ENCODE results near the gene GMDS. TPM values are rescaled to one million over a fixed set of nuclear protein-coding genes. Genes with fewer than 3 reads are reported as not detected.

GMDS gene
- total and polyA plus RNA-seq, 2 of the 8 experiments (the other 6 are each of a cell fraction or from before 2014, with no cell fraction given) = 16.8 to 50.0 TPM

- Histone ChIP-seq H3K4ac (replicated peaks; ENCODE audit: insufficient read length, low read depth, low read length) (no peak overlapping the region), H2BK20ac (ENCODE audit: low read length) (no peak overlapping the region), H4K20me1 (replicated peaks in 1 of 2; ENCODE audit: control insufficient read depth in 1 of 2, insufficient read depth in 2 of 2, low read length in 2 of 2) (no peaks in the 10 kb centered on the region), H4K5ac (ENCODE audit: insufficient read length, low read depth, low read length) (no peak overlapping the region), H3K27me3 (replicated peaks in 1 of 4; ENCODE audit: control insufficient read depth in 3 of 4, extremely low read depth in 1 of 4, insufficient read depth in 3 of 4, low read length in 3 of 4) (no peaks in the 10 kb centered on the region), H3K4me3 (ENCODE audit: extremely low read depth in 1 of 4, insufficient read depth in 2 of 4, low read depth in 3 of 4, low read length in 4 of 4) (no peak overlapping the region), H3K23ac (ENCODE audit: insufficient read length) (no peak overlapping the region), H3K36me3 (ENCODE audit: control insufficient read depth in 2 of 4, insufficient read depth in 4 of 4, low read length in 3 of 4) (no peaks in the 10 kb centered on the region), H4K8ac (ENCODE audit: extremely low read depth, insufficient read depth, low read length) (no peak overlapping the region), H2AFZ (ENCODE audit: low read length) (no peak overlapping the region), H3K18ac (ENCODE audit: extremely low read depth, low read length) (no peak overlapping the region), H3K27ac (ENCODE audit: low read depth, low read length) (no peak overlapping the region), H2BK5ac (ENCODE audit: low read depth, low read length) (no peak overlapping the region), H3K56ac (replicated peaks; ENCODE audit: insufficient read length, low read depth, low read length) (no peak overlapping the region), H3K4me1 (replicated peaks in 1 of 4; ENCODE audit: control insufficient read depth in 3 of 4, insufficient read depth in 4 of 4, low read length in 3 of 4) (no peaks in the 10 kb centered on the region), H2BK120ac (replicated peaks; ENCODE audit: low read depth, low read length) (no peak overlapping the region), H2BK12ac (ENCODE audit: low read depth, low read length) (no peak overlapping the region), H3K4me2 (ENCODE audit: insufficient read depth in 1 of 2, low read depth in 2 of 2, low read length in 2 of 2) (no peak overlapping the region), H3K9ac (replicated peaks in 1 of 4; ENCODE audit: extremely low read depth in 1 of 4, low read depth in 3 of 4, low read length in 3 of 4) (no peak overlapping the region), H4K91ac (replicated peaks; ENCODE audit: insufficient read length, low read length) (no peak overlapping the region), H3K23me2 (ENCODE audit: low read depth, low read length) (no peaks in the 10 kb centered on the region), H3K79me1 (ENCODE audit: low read depth, low read length) (no peaks in the 10 kb centered on the region; the same call in 1 of the 2 replicates), H3K79me2 (ENCODE audit: control insufficient read depth in 1 of 2, insufficient read depth in 2 of 2, low read length in 2 of 2) (no peaks in the 10 kb centered on the region), H2BK15ac (ENCODE audit: low read length) (no peak overlapping the region), H2AK5ac (ENCODE audit: low read depth, low read length) (no peak overlapping the region), H3K9me3 (ENCODE audit: insufficient read depth in 2 of 2, low read depth in 1 of 2, low read length in 1 of 2) (no peaks in the 10 kb centered on the region), H3K14ac (ENCODE audit: insufficient read length) (no peak overlapping the region)
- DNase-seq (ENCODE audit: low read depth in 1 of 2, low spot score in 2 of 2) (no peak), FAIRE-seq (no peak)
- ChIA-PET POLR2A (ENCODE audit: partially characterized antibody) (interaction anchor here (0.5 to 1.6 kb wide), 3 partner anchors 8 to 30 kb away, joined by 3 to 4 read pairs (median 3); no protein-coding TSS in a partner anchor), CTCF (ENCODE audit: partially characterized antibody) (interaction anchor here (1.1 to 1.2 kb wide), 2 partner anchors 9 to 16 kb away, joined by 3 to 6 read pairs; no protein-coding TSS in a partner anchor)
- 79% methylated on average over 13 of the region's 13 CpGs; no CpG with 5 or more reads in 1 of the 2 experiments for WGBS, 2 experiments (ENCODE audit: extremely low coverage in 1 of 2, insufficient coverage in 1 of 2, insufficient read length in 1 of 2, insufficient replicate concordance in 2 of 2, low coverage in 1 of 2, low lambda C conversion rate in 2 of 2, missing lambda C conversion rate in 1 of 2)
- TF ChIP-seq NRF1 (IDR thresholded peaks at IDR 0.05; ENCODE audit: low read depth, low read length) (no peak), TEAD4 (IDR thresholded peaks at IDR 0.05; ENCODE audit: low read depth, low read length) (no peak), POLR2AphosphoS5 (IDR thresholded peaks at IDR 0.05; ENCODE audit: low read depth, low read length) (no peak), SP2 (IDR thresholded peaks at IDR 0.05; ENCODE audit: low read length) (no peak), TBP (IDR thresholded peaks at IDR 0.05; ENCODE audit: low read depth, low read length) (no peak), NANOG (IDR thresholded peaks at IDR 0.05; ENCODE audit: insufficient read depth, low read depth, low read length, poor library complexity, severe bottlenecking) (no peak), EP300 (IDR thresholded peaks at IDR 0.05; ENCODE audit: borderline replicate concordance in 1 of 2, low read depth in 2 of 2, low read length in 2 of 2) (no peak), CREB1 (IDR thresholded peaks at IDR 0.05) (no peak), GABPA (IDR thresholded peaks at IDR 0.05; ENCODE audit: borderline replicate concordance, insufficient read depth, low read length) (no peak), EZH2 (IDR thresholded peaks at IDR 0.05; ENCODE audit: low read depth, low read length, severe bottlenecking) (no peak), SUZ12 (IDR thresholded peaks at IDR 0.05; ENCODE audit: low read length) (no peak)
- TF ChIP-seq, protein P1, sequence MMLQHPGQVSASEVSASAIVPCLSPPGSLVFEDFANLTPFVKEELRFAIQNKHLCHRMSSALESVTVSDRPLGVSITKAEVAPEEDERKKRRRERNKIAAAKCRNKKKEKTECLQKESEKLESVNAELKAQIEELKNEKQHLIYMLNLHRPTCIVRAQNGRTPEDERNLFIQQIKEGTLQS (IDR thresholded peaks at IDR 0.05; ENCODE audit: insufficient read depth, low read depth, low read length) = no peak
These were observed 566.2 kb downstream of the GMDS start for GRCh38 chr6:1679031-1679687.
